Activated effector memory CD4-positive, alpha-beta T cell treated with Interleukin-2 at 50 U/mL for 16 hours (primary cell): ENCODE results near the gene BST2.

Experiments
- DNase-seq: peaks from one replicate; pipeline ENCODE4 v3.0.0-alpha.2; 2020

BST2 gene

GRCh38 chr19:17419154-17419620 is 13.8 kb upstream of the BST2 start:
- DNase-seq: no peak

GRCh38 chr19:17418710-17419109 is 13.3 kb upstream of the BST2 start:
- DNase-seq: no peak

- no peak for DNase-seq
Measured at GRCh38 chr19:17415121-17415520, 9.7 kb upstream of the BST2 start.

GRCh38 chr19:17414097-17414496 is 8.7 kb upstream of the BST2 start:
- DNase-seq: no peak

- DNase-seq: no peak
Measured at GRCh38 chr19:17411801-17412200, 6.4 kb upstream of the BST2 start.

GRCh38 chr19:17409990-17410389 is 4.6 kb upstream of the BST2 start:
- DNase-seq: no peak

GRCh38 chr19:17406887-17407196 is 1.4 kb upstream of the BST2 start:
- DNase-seq: no peak

- DNase-seq: no peak
Measured at GRCh38 chr19:17406046-17406886, 836 bp upstream of the BST2 start.

GRCh38 chr19:17404621-17405249 is 695 bp downstream of the BST2 start:
- no peak for DNase-seq

- DNase-seq: no peak
Measured at GRCh38 chr19:17404015-17404414, 1.4 kb downstream of the BST2 start.

GRCh38 chr19:17402982-17403855 is 2.2 kb downstream of the BST2 start:
- DNase-seq: no peak

GRCh38 chr19:17401628-17402027 is 3.8 kb downstream of the BST2 start:
- DNase-seq: no peak

GRCh38 chr19:17398902-17399527 is 6.4 kb downstream of the BST2 start:
- DNase-seq: no peak

- peak; percentile 52 for DNase-seq
Measured at GRCh38 chr19:17394891-17395415, 10.5 kb downstream of the BST2 start.

GRCh38 chr19:17393914-17394313 is 11.5 kb downstream of the BST2 start, which contains the start of gene CCDC194:
TSS of gene CCDC194 (minus strand) at chr19:17394196. CDS start at chr19:17394158, 38 bp downstream.
- DNase-seq: no peak

- DNase-seq: no peak
Measured at GRCh38 chr19:17393002-17393401, 12.4 kb downstream of the BST2 start.

GRCh38 chr19:17391371-17392151 is 13.9 kb downstream of the BST2 start:
- DNase-seq: no peak

GRCh38 chr19:17390665-17391370 is 14.6 kb downstream of the BST2 start:
- peak; percentile 84 for DNase-seq

- DNase-seq: no peak
Measured at GRCh38 chr19:17389957-17390664, 15.3 kb downstream of the BST2 start.

GRCh38 chr19:17389288-17389687 is 16.1 kb downstream of the BST2 start:
- DNase-seq: no peak
